Peyer's patch (tissue), 4 donors: ENCODE results near the gene GNB5. TPM values are rescaled to one million over a fixed set of nuclear protein-coding genes. Genes with fewer than 3 reads are reported as not detected.
"Not testable (repeated sequence)": the region's sequence is repeated elsewhere in the genome, so short reads cannot be mapped to it uniquely, and the experiment has no call there.

Source experiments
- DNase-seq, 3 donors: peaks; one replicate each; pipeline ENCODE4 v3.0.0-alpha.2; 2017 to 2019
- H3K27ac ChIP-seq, 4 donors: fragments of 200-600 bp; sonication (generic); one replicate each; pipeline ENCODE4 v1.5.1; 2016 to 2019
- H3K27me3 ChIP-seq, 2 donors: fragments of 200-600 bp; sonication (generic); one replicate each; pipeline ENCODE4 v1.5.1; 2019
- H3K36me3 ChIP-seq, 3 donors: fragments of 200-600 bp; sonication (generic); one replicate each; pipeline ENCODE4 v1.5.1; 2016 to 2019
- H3K4me1 ChIP-seq, 4 donors: fragments of 200-600 bp; sonication (generic); one replicate each; pipeline ENCODE4 v1.5.1; 2016 to 2019
- H3K4me3 ChIP-seq, 4 donors: fragments of 200-600 bp; sonication (generic); 1 replicate in 3 of 4; 2 replicates in 1 of 4; pipeline ENCODE4 v1.5.1; 2016 to 2019; ENCODE audit warnings: mild to moderate bottlenecking in 1 of 4
- H3K9me3 ChIP-seq, 4 donors: fragments of 200-600 bp; sonication (generic); one replicate each; pipeline ENCODE4 v1.5.1; 2016 to 2019; ENCODE audit warnings: mild to moderate bottlenecking in 1 of 4
- CTCF ChIP-seq, 6 experiments: fragments of 450-650 bp in 4 of 6; fragments of 200-600 bp in 2 of 6; sonication (generic) in 1 of 6; IDR thresholded peaks; one replicate each; pipeline ENCODE4 v1.5.1; 2017 to 2019; ENCODE audit warnings: antibody characterized with exemption in 6 of 6, mild to moderate bottlenecking in 3 of 6, moderate library complexity in 1 of 6
- POLR2A ChIP-seq, 2 donors: fragments of 450-650 bp; IDR thresholded peaks; one replicate each; pipeline ENCODE4 v1.5.1; 2017; ENCODE audit warnings: antibody characterized with exemption in 2 of 2, mild to moderate bottlenecking in 2 of 2, moderate library complexity in 2 of 2
- total RNA-seq, 4 donors: library from RNA; depleted of rRNA; stranded (reverse); fragments of >200 nt; gene quantifications; one replicate each; pipeline ENCODE4 v1.1.0, GENCODE V29; 2016

GNB5 gene
- total RNA-seq, 4 donors from 2014 or later, result 6.1 to 120 (median 7.6) TPM

GRCh38 chr15:52171386-52171785, 19.8 kb downstream of the GNB5 start:
- Histone ChIP-seq H3K36me3 (no peaks in the 10 kb centered on the region), H3K4me1 (no peaks in the 10 kb centered on the region), H3K9me3 (no peaks in the 10 kb centered on the region), H3K27me3 (no peaks in the 10 kb centered on the region), H3K27ac (no peak overlapping the region), H3K4me3 (no peak overlapping the region)
- peak in 1 of 3 donors; percentile 38 for DNase-seq
- TF ChIP-seq CTCF (IDR thresholded peaks at IDR 0.05) (no peak), POLR2A (IDR thresholded peaks at IDR 0.05) (no peak)

- DNase-seq, H3K4me1 ChIP-seq, H3K27me3 ChIP-seq, H3K9me3 ChIP-seq, H3K36me3 ChIP-seq, H3K27ac ChIP-seq, H3K4me3 ChIP-seq: not testable (repeated sequence)
These were observed 21.0 kb downstream of the GNB5 start for GRCh38 chr15:52170199-52170598.

GRCh38 chr15:52165494-52166131, 25.6 kb downstream of the GNB5 start:
- H3K27me3 ChIP-seq, H3K36me3 ChIP-seq, DNase-seq, H3K4me1 ChIP-seq, H3K27ac ChIP-seq, H3K4me3 ChIP-seq, H3K9me3 ChIP-seq: not testable (repeated sequence)

GRCh38 chr15:52164631-52165265, 26.4 kb downstream of the GNB5 start:
- no peak overlapping the region for H3K4me3 ChIP-seq
- H3K27me3 ChIP-seq, result no peaks in the 10 kb centered on the region
- H3K9me3 ChIP-seq, result no peaks in the 10 kb centered on the region
- no peaks in the 10 kb centered on the region for H3K4me1 ChIP-seq
- no peaks in the 10 kb centered on the region for H3K36me3 ChIP-seq
- TF ChIP-seq POLR2A (IDR thresholded peaks at IDR 0.05) (no peak), CTCF (IDR thresholded peaks at IDR 0.05) (no peak)
- peak in 1 of 3 donors; percentile 25 for DNase-seq
- H3K27ac ChIP-seq, result no peak overlapping the region

- H3K4me1 ChIP-seq, result no peaks in the 10 kb centered on the region
- H3K36me3 ChIP-seq, result no peaks in the 10 kb centered on the region
- no peaks in the 10 kb centered on the region for H3K27me3 ChIP-seq
- TF ChIP-seq CTCF (IDR thresholded peaks at IDR 0.05), result peak in 1 of 6 experiments; percentile 10
- TF ChIP-seq POLR2A (IDR thresholded peaks at IDR 0.05), result no peak
- H3K4me3 ChIP-seq, result no peak overlapping the region
- H3K9me3 ChIP-seq, result no peaks in the 10 kb centered on the region
- DNase-seq, result peak in 1 of 3 donors; percentile 46
- H3K27ac ChIP-seq, result no peak overlapping the region
These were observed 27.6 kb downstream of the GNB5 start for GRCh38 chr15:52163321-52164190.

- no peaks in the 10 kb centered on the region for H3K4me1 ChIP-seq
- no peak overlapping the region for H3K27ac ChIP-seq
- H3K27me3 ChIP-seq, result no peaks in the 10 kb centered on the region
- DNase-seq, result no peak
- no peak overlapping the region for H3K4me3 ChIP-seq
- H3K36me3 ChIP-seq, result no peaks in the 10 kb centered on the region
- no peak for TF ChIP-seq CTCF (IDR thresholded peaks at IDR 0.05)
- no peak for TF ChIP-seq POLR2A (IDR thresholded peaks at IDR 0.05)
- H3K9me3 ChIP-seq, result no peaks in the 10 kb centered on the region
These were observed 28.3 kb downstream of the GNB5 start for GRCh38 chr15:52162876-52163275.
